ENCODE results near the gene AMPD3.
A peak's percentile ranks its signal among the peaks of the same experiment; 100 is the strongest.

The AMPD3 gene

GRCh38 chr11:10439351-10439750, 15.7 kb upstream of the AMPD3 start:
- no peak for DNase-seq

GRCh38 chr11:10439924-10440323, 15.1 kb upstream of the AMPD3 start:
- no peak for DNase-seq

- no peak for DNase-seq
Measured at GRCh38 chr11:10440401-10440800, 14.7 kb upstream of the AMPD3 start.

- no peak for DNase-seq
Measured at GRCh38 chr11:10441091-10441490, 14.0 kb upstream of the AMPD3 start.

GRCh38 chr11:10441652-10442503, 13.2 kb upstream of the AMPD3 start:
- DNase-seq: peak in 1 of 5 experiments; percentile 60

GRCh38 chr11:10443152-10443551, 11.9 kb upstream of the AMPD3 start:
- no peak for DNase-seq

GRCh38 chr11:10443721-10444235, 11.3 kb upstream of the AMPD3 start:
- DNase-seq: no peak

GRCh38 chr11:10444725-10445315, 10.2 kb upstream of the AMPD3 start:
- peak in 1 of 5 experiments; percentile 45 for DNase-seq

GRCh38 chr11:10447445-10447844, 7.6 kb upstream of the AMPD3 start:
- DNase-seq: no peak

- peak in 4 of 5 experiments; percentile 25 to 68 (median 40) for DNase-seq
Measured at GRCh38 chr11:10450462-10451425, 4.3 kb upstream of the AMPD3 start.

- DNase-seq: no peak
Measured at GRCh38 chr11:10451426-10452116, 3.5 kb upstream of the AMPD3 start.

GRCh38 chr11:10452211-10452767, 2.8 kb upstream of the AMPD3 start:
- no peak for DNase-seq

GRCh38 chr11:10453261-10453660, 1.8 kb upstream of the AMPD3 start:
- no peak for DNase-seq

GRCh38 chr11:10455637-10456487, 798 bp downstream of the AMPD3 start:
- peak in 4 of 5 experiments; percentile 47 to 95 (median 64) for DNase-seq

- DNase-seq: peak in 1 of 5 experiments; percentile 51
Measured at GRCh38 chr11:10456519-10456918, 1.5 kb downstream of the AMPD3 start.

GRCh38 chr11:10457901-10458300, 2.8 kb downstream of the AMPD3 start:
- no peak for DNase-seq

- DNase-seq: peak in 4 of 5 experiments; percentile 36 to 91 (median 60)
Measured at GRCh38 chr11:10459029-10459970, 4.2 kb downstream of the AMPD3 start.

GRCh38 chr11:10460611-10461275, 5.7 kb downstream of the AMPD3 start:
- no peak for DNase-seq

- DNase-seq: no peak
Measured at GRCh38 chr11:10461276-10461790, 6.3 kb downstream of the AMPD3 start.

All from T-helper 2 cell (primary cell).